DOHH2 (cell line): Measurements from ENCODE around the gene COL12A1.

Source experiments
- EZH2phosphoT487 ChIP-seq: fragments of 200-600 bp; sonication (generic); IDR thresholded peaks from 2 replicates; pipeline ENCODE4 v1.6.1; 2017; ENCODE audit warnings: borderline replicate concordance, mild to moderate bottlenecking, antibody characterized with exemption, low read length, moderate library complexity, mixed read lengths
- TF ChIP-seq, protein P1 (sequence below): fragments of 200-600 bp; sonication (generic); IDR thresholded peaks from one replicate; pipeline ENCODE4 v1.5.1; 2014; ENCODE audit warnings: antibody characterized with exemption, mild to moderate bottlenecking, low read depth, low read length; ENCODE audit not compliant: poor library complexity, severe bottlenecking

- TF ChIP-seq EZH2phosphoT487, result no peak
- TF ChIP-seq, protein P1, sequence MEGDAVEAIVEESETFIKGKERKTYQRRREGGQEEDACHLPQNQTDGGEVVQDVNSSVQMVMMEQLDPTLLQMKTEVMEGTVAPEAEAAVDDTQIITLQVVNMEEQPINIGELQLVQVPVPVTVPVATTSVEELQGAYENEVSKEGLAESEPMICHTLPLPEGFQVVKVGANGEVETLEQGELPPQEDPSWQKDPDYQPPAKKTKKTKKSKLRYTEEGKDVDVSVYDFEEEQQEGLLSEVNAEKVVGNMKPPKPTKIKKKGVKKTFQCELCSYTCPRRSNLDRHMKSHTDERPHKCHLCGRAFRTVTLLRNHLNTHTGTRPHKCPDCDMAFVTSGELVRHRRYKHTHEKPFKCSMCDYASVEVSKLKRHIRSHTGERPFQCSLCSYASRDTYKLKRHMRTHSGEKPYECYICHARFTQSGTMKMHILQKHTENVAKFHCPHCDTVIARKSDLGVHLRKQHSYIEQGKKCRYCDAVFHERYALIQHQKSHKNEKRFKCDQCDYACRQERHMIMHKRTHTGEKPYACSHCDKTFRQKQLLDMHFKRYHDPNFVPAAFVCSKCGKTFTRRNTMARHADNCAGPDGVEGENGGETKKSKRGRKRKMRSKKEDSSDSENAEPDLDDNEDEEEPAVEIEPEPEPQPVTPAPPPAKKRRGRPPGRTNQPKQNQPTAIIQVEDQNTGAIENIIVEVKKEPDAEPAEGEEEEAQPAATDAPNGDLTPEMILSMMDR, result no peak
These were observed 76.8 kb downstream of the COL12A1 start for GRCh38 chr6:75128878-75129570.
